ENCODE measurements around the gene RFNG. TPM values are rescaled to one million over a fixed set of nuclear protein-coding genes. Genes with fewer than 3 reads are reported as not detected.

The RFNG gene
- total and polyA plus RNA-seq, 2 of the 13 experiments (the other 11 are each of a cell fraction or from before 2014, with no cell fraction given): 61.4 to 64.0 TPM

GRCh38 chr17:82043507-82043906, 8.1 kb downstream of the RFNG start (continued):
- peak; percentile 51; the same call in 1 of the 2 replicates for TF ChIP-seq ZNF281 (CRISPR knock-in tag; IDR thresholded peaks at IDR 0.05; ENCODE audit: borderline replicate concordance)
- no peak for TF ChIP-seq MAFK (conservative IDR thresholded peaks at IDR 0.05 in 1 of 2, IDR thresholded peaks at IDR 0.05 in 1 of 2; ENCODE audit: low read length in 2 of 2)
- no peak for TF ChIP-seq NCOA1 (CRISPR knock-in tag; IDR thresholded peaks at IDR 0.05)
- no peak for TF ChIP-seq ZNF652 (CRISPR knock-in tag; IDR thresholded peaks at IDR 0.05; ENCODE audit: borderline replicate concordance, low read depth)
- peak; percentile 15; the same call in 1 of the 2 replicates for TF ChIP-seq GABPB1 (CRISPR knock-in tag; IDR thresholded peaks at IDR 0.05)
- TF ChIP-seq ZNF687 (CRISPR knock-in tag; IDR thresholded peaks at IDR 0.05): peak; percentile 41
- TF ChIP-seq ZNF468 (CRISPR knock-in tag; IDR thresholded peaks at IDR 0.05): no peak
- TF ChIP-seq PTBP1 (IDR thresholded peaks at IDR 0.05; ENCODE audit: low read depth, low read length, poor library complexity, severe bottlenecking): no peak
- no peak for TF ChIP-seq ATF1 (CRISPR knock-in tag; IDR thresholded peaks at IDR 0.05)
- TF ChIP-seq ZFP91 (CRISPR knock-in tag; IDR thresholded peaks at IDR 0.05; ENCODE audit: borderline replicate concordance): peak; percentile 38; the same call in 1 of the 2 replicates
